ENCODE data around the gene AP3D1.
"Not testable (repeated sequence)": the region's sequence is repeated elsewhere in the genome, so short reads cannot be mapped to it uniquely, and the experiment has no call there.

Gene AP3D1

GRCh38 chr19:2144190-2144589, 7.2 kb downstream of the AP3D1 start:
- Histone ChIP-seq H3K36me3 (ENCODE audit: control insufficient read depth, low read depth, low read length) (no peaks in the 10 kb centered on the region), H3K4me1 (ENCODE audit: control insufficient read depth, low read depth, low read length) (peaks cover 3% of the 10 kb centered on the region), H3K27me3 (ENCODE audit: control insufficient read depth, insufficient read depth, low read length) (no peaks in the 10 kb centered on the region), H3K27ac (ENCODE audit: low read length) (no peak overlapping the region), H3K4me3 (ENCODE audit: low read length) (no peak overlapping the region), H3K9ac (ENCODE audit: low read length) (no peak overlapping the region), H3K9me3 (ENCODE audit: control insufficient read depth, low read depth, low read length) (no peaks in the 10 kb centered on the region)

- Histone ChIP-seq H3K4me1 (ENCODE audit: control insufficient read depth, low read depth, low read length) (no peaks in the 10 kb centered on the region), H3K9ac (ENCODE audit: low read length) (no peak overlapping the region), H3K27ac (ENCODE audit: low read length) (no peak overlapping the region), H3K4me3 (ENCODE audit: low read length) (no peak overlapping the region), H3K36me3 (ENCODE audit: control insufficient read depth, low read depth, low read length) (peaks cover 14% of the 10 kb centered on the region), H3K27me3 (ENCODE audit: control insufficient read depth, insufficient read depth, low read length) (no peaks in the 10 kb centered on the region), H3K9me3 (ENCODE audit: control insufficient read depth, low read depth, low read length) (no peaks in the 10 kb centered on the region)
These were observed 9.1 kb downstream of the AP3D1 start for GRCh38 chr19:2142173-2142829.

GRCh38 chr19:2140138-2140569, 11.2 kb downstream of the AP3D1 start:
- Histone ChIP-seq H3K27ac (ENCODE audit: low read length) (no peak overlapping the region), H3K9ac (ENCODE audit: low read length) (no peak overlapping the region), H3K27me3 (ENCODE audit: control insufficient read depth, insufficient read depth, low read length) (no peaks in the 10 kb centered on the region), H3K36me3 (ENCODE audit: control insufficient read depth, low read depth, low read length) (peaks cover 23% of the 10 kb centered on the region), H3K4me1 (ENCODE audit: control insufficient read depth, low read depth, low read length) (no peaks in the 10 kb centered on the region), H3K4me3 (ENCODE audit: low read length) (no peak overlapping the region), H3K9me3 (ENCODE audit: control insufficient read depth, low read depth, low read length) (no peaks in the 10 kb centered on the region)

- Histone ChIP-seq H3K4me1 (ENCODE audit: control insufficient read depth, low read depth, low read length) (no peaks in the 10 kb centered on the region), H3K4me3 (ENCODE audit: low read length) (no peak overlapping the region), H3K9me3 (ENCODE audit: control insufficient read depth, low read depth, low read length) (no peaks in the 10 kb centered on the region), H3K27ac (ENCODE audit: low read length) (no peak overlapping the region), H3K27me3 (ENCODE audit: control insufficient read depth, insufficient read depth, low read length) (no peaks in the 10 kb centered on the region), H3K9ac (ENCODE audit: low read length) (no peak overlapping the region), H3K36me3 (ENCODE audit: control insufficient read depth, low read depth, low read length) (peaks cover 23% of the 10 kb centered on the region)
These were observed 11.8 kb downstream of the AP3D1 start for GRCh38 chr19:2139385-2140137.

GRCh38 chr19:2138061-2138728, 13.2 kb downstream of the AP3D1 start:
- Histone ChIP-seq H3K4me3 (ENCODE audit: low read length) (no peak overlapping the region), H3K27ac (ENCODE audit: low read length) (no peak overlapping the region), H3K9ac (ENCODE audit: low read length) (no peak overlapping the region), H3K27me3 (ENCODE audit: control insufficient read depth, insufficient read depth, low read length) (no peaks in the 10 kb centered on the region), H3K9me3 (ENCODE audit: control insufficient read depth, low read depth, low read length) (no peaks in the 10 kb centered on the region), H3K36me3 (ENCODE audit: control insufficient read depth, low read depth, low read length) (peaks cover 24% of the 10 kb centered on the region), H3K4me1 (ENCODE audit: control insufficient read depth, low read depth, low read length) (no peaks in the 10 kb centered on the region)

GRCh38 chr19:2136796-2137195, 14.6 kb downstream of the AP3D1 start:
- H3K9ac ChIP-seq (ENCODE audit: low read length), result no peak overlapping the region
- H3K9me3 ChIP-seq (ENCODE audit: control insufficient read depth, low read depth, low read length), result no peaks in the 10 kb centered on the region
- H3K4me3 ChIP-seq (ENCODE audit: low read length), result no peak overlapping the region
- no peaks in the 10 kb centered on the region for H3K27me3 ChIP-seq (ENCODE audit: control insufficient read depth, insufficient read depth, low read length)
- no peak overlapping the region for H3K27ac ChIP-seq (ENCODE audit: low read length)
- peaks cover 37% of the 10 kb centered on the region for H3K36me3 ChIP-seq (ENCODE audit: control insufficient read depth, low read depth, low read length)
- no peaks in the 10 kb centered on the region for H3K4me1 ChIP-seq (ENCODE audit: control insufficient read depth, low read depth, low read length)

- Histone ChIP-seq H3K27ac (ENCODE audit: low read length) (no peak overlapping the region), H3K9ac (ENCODE audit: low read length) (no peak overlapping the region), H3K4me3 (ENCODE audit: low read length) (no peak overlapping the region), H3K4me1 (ENCODE audit: control insufficient read depth, low read depth, low read length) (no peaks in the 10 kb centered on the region), H3K36me3 (ENCODE audit: control insufficient read depth, low read depth, low read length) (peaks cover 37% of the 10 kb centered on the region), H3K27me3 (ENCODE audit: control insufficient read depth, insufficient read depth, low read length) (no peaks in the 10 kb centered on the region), H3K9me3 (ENCODE audit: control insufficient read depth, low read depth, low read length) (no peaks in the 10 kb centered on the region)
These were observed 15.6 kb downstream of the AP3D1 start for GRCh38 chr19:2135474-2136402.

GRCh38 chr19:2132731-2133490, 18.5 kb downstream of the AP3D1 start:
- H3K4me1 ChIP-seq (ENCODE audit: control insufficient read depth, low read depth, low read length), result no peaks in the 10 kb centered on the region
- H3K36me3 ChIP-seq (ENCODE audit: control insufficient read depth, low read depth, low read length), result peaks cover 41% of the 10 kb centered on the region
- H3K9me3 ChIP-seq (ENCODE audit: control insufficient read depth, low read depth, low read length), result no peaks in the 10 kb centered on the region
- H3K9ac ChIP-seq (ENCODE audit: low read length), result no peak overlapping the region
- H3K4me3 ChIP-seq (ENCODE audit: low read length), result no peak overlapping the region
- no peaks in the 10 kb centered on the region for H3K27me3 ChIP-seq (ENCODE audit: control insufficient read depth, insufficient read depth, low read length)
- H3K27ac ChIP-seq (ENCODE audit: low read length), result no peak overlapping the region

GRCh38 chr19:2132191-2132590, 19.2 kb downstream of the AP3D1 start:
- H3K4me1 ChIP-seq (ENCODE audit: control insufficient read depth, low read depth, low read length), result no peaks in the 10 kb centered on the region
- peaks cover 41% of the 10 kb centered on the region for H3K36me3 ChIP-seq (ENCODE audit: control insufficient read depth, low read depth, low read length)
- H3K9ac ChIP-seq (ENCODE audit: low read length), result no peak overlapping the region
- no peaks in the 10 kb centered on the region for H3K9me3 ChIP-seq (ENCODE audit: control insufficient read depth, low read depth, low read length)
- H3K27me3 ChIP-seq (ENCODE audit: control insufficient read depth, insufficient read depth, low read length), result no peaks in the 10 kb centered on the region
- no peak overlapping the region for H3K4me3 ChIP-seq (ENCODE audit: low read length)
- no peak overlapping the region for H3K27ac ChIP-seq (ENCODE audit: low read length)

- H3K27ac ChIP-seq (ENCODE audit: low read length); H3K4me3 ChIP-seq (ENCODE audit: low read length); H3K4me1 ChIP-seq (ENCODE audit: control insufficient read depth, low read depth, low read length); H3K9ac ChIP-seq (ENCODE audit: low read length); H3K9me3 ChIP-seq (ENCODE audit: control insufficient read depth, low read depth, low read length); H3K27me3 ChIP-seq (ENCODE audit: control insufficient read depth, insufficient read depth, low read length): not testable (repeated sequence)
- peaks cover 40% of the 10 kb centered on the region for H3K36me3 ChIP-seq (ENCODE audit: control insufficient read depth, low read depth, low read length)
These were observed 20.1 kb downstream of the AP3D1 start for GRCh38 chr19:2131012-2131975.

Measured in iPS-18a (cell line).